Omental fat pad (tissue), 4 donors: ENCODE results near the gene SORD. TPM values are rescaled to one million over a fixed set of nuclear protein-coding genes. Genes with fewer than 3 reads are reported as not detected.

Experiments used
- ATAC-seq: fragments of 150-250 bp; one replicate; pipeline ENCODE4 v1.9.1; 2016; ENCODE audit warnings: mild to moderate bottlenecking, moderate library complexity; ENCODE audit not compliant: low FRiP score
- DNase-seq: peaks from one replicate; pipeline ENCODE4 v3.0.0-alpha.2; 2019; ENCODE audit warnings: low spot score
- total RNA-seq, 4 donors: library from RNA; depleted of rRNA; stranded (reverse); fragments of >200 nt; gene quantifications; one replicate each; pipeline ENCODE4 v1.1.0, GENCODE V29; 2016
- TF ChIP-seq, protein P1 (sequence below), 3 donors: fragments of 450-650 bp; IDR thresholded peaks; one replicate each; pipeline ENCODE4 v1.5.1; 2016 to 2017; ENCODE audit warnings: antibody characterized with exemption in 3 of 3, mild to moderate bottlenecking in 3 of 3, moderate library complexity in 2 of 3

The SORD gene
- total RNA-seq, 4 donors from 2014 or later = 4.9 to 12.2 (median 6.7) TPM

- DNase-seq = no peak
- no peak for ATAC-seq
- TF ChIP-seq, protein P1, sequence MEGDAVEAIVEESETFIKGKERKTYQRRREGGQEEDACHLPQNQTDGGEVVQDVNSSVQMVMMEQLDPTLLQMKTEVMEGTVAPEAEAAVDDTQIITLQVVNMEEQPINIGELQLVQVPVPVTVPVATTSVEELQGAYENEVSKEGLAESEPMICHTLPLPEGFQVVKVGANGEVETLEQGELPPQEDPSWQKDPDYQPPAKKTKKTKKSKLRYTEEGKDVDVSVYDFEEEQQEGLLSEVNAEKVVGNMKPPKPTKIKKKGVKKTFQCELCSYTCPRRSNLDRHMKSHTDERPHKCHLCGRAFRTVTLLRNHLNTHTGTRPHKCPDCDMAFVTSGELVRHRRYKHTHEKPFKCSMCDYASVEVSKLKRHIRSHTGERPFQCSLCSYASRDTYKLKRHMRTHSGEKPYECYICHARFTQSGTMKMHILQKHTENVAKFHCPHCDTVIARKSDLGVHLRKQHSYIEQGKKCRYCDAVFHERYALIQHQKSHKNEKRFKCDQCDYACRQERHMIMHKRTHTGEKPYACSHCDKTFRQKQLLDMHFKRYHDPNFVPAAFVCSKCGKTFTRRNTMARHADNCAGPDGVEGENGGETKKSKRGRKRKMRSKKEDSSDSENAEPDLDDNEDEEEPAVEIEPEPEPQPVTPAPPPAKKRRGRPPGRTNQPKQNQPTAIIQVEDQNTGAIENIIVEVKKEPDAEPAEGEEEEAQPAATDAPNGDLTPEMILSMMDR (IDR thresholded peaks at IDR 0.05) = no peak
These were observed 68.6 kb downstream of the SORD start for GRCh38 chr15:45091576-45091975.

DNA sequence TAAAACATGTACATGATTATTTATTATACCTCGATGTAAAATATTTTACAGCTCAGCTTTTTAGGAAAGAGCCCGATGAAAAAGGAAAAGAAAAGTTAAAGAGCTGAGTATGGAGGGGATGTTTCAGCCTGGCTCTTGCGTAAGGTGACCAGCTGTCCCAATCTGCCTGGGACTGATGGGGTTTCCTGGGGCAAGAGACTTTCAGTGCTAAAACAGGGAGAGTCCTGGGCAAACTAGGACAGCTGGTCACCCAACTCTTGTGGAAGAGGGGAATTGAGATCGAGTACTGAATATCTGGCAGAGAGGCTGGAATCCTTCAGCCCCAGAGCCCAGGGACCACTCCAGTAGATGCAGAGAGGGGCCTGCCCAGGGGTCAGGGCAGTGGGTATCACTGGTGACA lies 70.0 kb downstream of the SORD start:
- DNase-seq (no peak), ATAC-seq (no peak)
- TF ChIP-seq, protein P1 (IDR thresholded peaks at IDR 0.05) = no peak

- DNase-seq (no peak), ATAC-seq (no peak)
- TF ChIP-seq, protein P1 (IDR thresholded peaks at IDR 0.05) = no peak
These were observed 70.8 kb downstream of the SORD start for GRCh38 chr15:45093622-45094357.

- no peak for DNase-seq
- ATAC-seq = no peak
- TF ChIP-seq, protein P1 (IDR thresholded peaks at IDR 0.05) = no peak
These were observed 71.3 kb downstream of the SORD start for GRCh38 chr15:45094358-45094730.

DNA sequence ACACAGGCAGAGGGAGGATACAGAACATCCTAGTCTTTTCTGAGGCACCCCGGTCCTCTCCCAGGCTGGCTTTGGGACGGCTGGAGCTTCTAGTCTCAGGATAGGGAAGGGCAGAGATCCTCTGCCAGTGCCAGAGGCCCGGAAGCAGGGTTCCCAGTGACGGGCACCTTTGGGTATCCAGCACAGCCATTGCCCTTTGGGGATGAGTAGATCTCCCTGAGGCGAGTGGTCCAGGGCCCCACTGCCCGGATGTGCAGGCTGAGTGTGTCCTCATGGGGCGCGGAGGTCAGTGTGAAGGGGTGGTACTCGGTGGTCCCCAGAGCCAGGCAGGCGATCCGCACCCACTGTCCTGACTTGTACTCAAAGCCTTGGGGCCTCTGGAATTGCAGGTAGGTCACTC lies 72.7 kb downstream of the SORD start:
- no peak for ATAC-seq
- no peak for DNase-seq
- TF ChIP-seq, protein P1 (IDR thresholded peaks at IDR 0.05) = no peak

GRCh38 chr15:45097466-45097865 lies 74.5 kb downstream of the SORD start:
- no peak for ATAC-seq
- no peak for DNase-seq
- TF ChIP-seq, protein P1 (IDR thresholded peaks at IDR 0.05) = no peak

- DNase-seq = no peak
- ATAC-seq = no peak
- TF ChIP-seq, protein P1 (IDR thresholded peaks at IDR 0.05) = no peak
These were observed 76.7 kb downstream of the SORD start for GRCh38 chr15:45099549-45100165.
